D721Med (cell line): ENCODE results near the gene CNTNAP5.

ENCODE experiments used
- DNase-seq: peaks from one replicate; pipeline ENCODE4 v3.0.0; 2011; ENCODE audit warnings: low spot score; ENCODE audit not compliant: insufficient read length
- FAIRE-seq: peaks from 2 replicates; lab custom pipeline; 2011; peaks lifted over from hg19 to GRCh38; lab: Jason Lieb, UNC
- TF ChIP-seq, protein P1 (sequence below): IDR thresholded peaks from 2 replicates; pipeline ENCODE4 v1.5.1; 2012; ENCODE audit warnings: mild to moderate bottlenecking, control low read depth; ENCODE audit not compliant: insufficient read depth; ENCODE audit errors: missing control alignments

Gene CNTNAP5

DNA sequence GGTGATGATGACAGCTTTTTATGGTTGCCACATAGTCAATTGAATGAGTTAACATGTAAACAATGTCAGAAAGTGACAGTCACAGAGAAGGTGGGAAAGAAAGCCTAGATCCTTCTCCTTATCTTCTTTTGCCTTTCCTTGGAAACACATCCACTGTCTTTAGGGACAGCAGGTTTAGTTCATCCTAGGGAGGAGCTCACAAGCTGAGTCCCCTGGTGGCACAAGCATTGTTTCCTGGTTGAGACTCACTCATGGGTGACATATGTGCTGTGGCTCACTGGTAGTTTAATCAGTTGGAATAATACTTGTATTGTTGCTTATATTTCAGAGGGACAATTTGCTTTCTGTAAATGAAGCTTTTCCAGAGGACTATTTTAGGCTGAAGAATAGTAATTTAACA, 598.5 kb downstream of the CNTNAP5 start:
- FAIRE-seq = no peak
- DNase-seq = no peak
- TF ChIP-seq, protein P1, sequence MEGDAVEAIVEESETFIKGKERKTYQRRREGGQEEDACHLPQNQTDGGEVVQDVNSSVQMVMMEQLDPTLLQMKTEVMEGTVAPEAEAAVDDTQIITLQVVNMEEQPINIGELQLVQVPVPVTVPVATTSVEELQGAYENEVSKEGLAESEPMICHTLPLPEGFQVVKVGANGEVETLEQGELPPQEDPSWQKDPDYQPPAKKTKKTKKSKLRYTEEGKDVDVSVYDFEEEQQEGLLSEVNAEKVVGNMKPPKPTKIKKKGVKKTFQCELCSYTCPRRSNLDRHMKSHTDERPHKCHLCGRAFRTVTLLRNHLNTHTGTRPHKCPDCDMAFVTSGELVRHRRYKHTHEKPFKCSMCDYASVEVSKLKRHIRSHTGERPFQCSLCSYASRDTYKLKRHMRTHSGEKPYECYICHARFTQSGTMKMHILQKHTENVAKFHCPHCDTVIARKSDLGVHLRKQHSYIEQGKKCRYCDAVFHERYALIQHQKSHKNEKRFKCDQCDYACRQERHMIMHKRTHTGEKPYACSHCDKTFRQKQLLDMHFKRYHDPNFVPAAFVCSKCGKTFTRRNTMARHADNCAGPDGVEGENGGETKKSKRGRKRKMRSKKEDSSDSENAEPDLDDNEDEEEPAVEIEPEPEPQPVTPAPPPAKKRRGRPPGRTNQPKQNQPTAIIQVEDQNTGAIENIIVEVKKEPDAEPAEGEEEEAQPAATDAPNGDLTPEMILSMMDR = no peak

DNA sequence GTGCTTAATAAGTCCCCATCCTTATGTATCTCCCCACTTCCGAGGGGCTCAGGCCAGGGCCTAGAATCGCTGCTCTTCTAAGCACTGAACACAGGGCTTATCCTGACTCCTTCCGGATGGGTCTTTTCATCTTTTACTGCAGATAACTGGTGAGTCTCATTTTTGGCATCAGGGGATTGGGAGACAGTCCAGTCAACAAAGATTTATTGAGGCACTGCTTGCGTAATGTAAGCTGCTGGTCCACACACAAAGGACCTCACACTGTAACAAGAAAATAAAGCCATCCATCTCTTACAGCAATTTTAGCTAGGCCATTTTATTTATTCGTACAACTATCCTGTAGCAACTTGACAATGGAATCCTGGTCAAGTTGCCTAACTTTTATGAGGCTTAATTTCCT, 600.5 kb downstream of the CNTNAP5 start:
- DNase-seq (no peak), FAIRE-seq (no peak)
- TF ChIP-seq, protein P1 = no peak

DNA sequence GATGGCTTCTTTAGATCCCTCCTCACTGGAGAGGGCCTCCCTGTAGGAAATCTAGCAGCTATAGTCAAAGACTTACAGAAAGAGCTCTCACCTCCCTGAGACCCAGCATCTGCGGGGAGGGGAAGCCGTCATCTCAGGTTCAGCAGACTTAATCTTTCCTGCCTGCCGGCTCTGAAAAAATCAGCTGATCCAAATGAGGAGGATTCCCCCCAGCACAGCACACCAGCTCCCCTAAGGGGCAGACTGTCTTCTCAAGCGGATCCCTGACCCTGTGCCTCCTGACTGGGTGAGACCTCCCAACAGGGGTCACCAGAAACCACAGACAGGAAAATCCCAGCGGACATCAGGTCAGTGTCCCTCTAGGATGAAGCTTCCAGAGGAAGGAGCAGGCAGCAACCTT, 601.9 kb downstream of the CNTNAP5 start:
- no peak for FAIRE-seq
- TF ChIP-seq, protein P1 = no peak
- no peak for DNase-seq

DNA sequence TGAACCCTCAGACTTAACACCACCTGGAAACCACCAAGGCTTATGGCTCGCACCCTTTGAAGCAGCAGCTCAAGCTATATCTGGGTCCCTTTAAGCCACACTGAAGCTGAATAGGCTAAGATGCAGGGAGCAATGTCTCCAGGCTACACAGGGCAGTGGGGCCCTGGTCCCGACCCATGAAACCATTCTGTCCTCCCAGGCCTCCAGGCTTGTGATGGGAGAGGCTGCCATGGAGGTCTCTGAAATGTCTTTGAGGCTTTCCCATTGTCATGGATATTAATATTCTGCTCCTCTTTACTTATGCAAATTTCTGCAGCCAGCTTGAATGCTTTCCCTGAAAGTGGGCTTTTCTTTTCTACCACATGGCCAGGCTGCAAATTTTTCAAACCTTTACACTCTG, 608.7 kb downstream of the CNTNAP5 start:
- TF ChIP-seq, protein P1 = no peak
- DNase-seq (no peak), FAIRE-seq (no peak)

DNA sequence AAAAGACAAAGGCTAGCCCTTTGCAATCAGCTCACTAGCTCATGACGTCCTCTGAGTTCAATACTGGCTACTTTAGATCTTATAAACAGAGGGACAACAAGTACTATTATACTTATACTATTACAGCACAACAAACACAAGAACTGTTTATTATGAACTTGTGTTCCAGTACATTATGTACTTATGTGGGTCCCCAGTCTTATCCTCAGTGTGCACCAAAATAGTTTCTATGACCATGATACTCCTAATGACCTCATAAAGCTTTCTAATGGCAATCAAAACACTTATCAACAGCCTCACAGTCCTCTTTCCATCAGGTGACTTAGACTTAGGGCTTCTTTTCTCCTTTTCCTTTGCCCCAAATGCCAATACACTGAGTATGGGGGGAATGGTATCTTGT, 614.4 kb downstream of the CNTNAP5 start:
- no peak for FAIRE-seq
- TF ChIP-seq, protein P1 = no peak
- no peak for DNase-seq

DNA sequence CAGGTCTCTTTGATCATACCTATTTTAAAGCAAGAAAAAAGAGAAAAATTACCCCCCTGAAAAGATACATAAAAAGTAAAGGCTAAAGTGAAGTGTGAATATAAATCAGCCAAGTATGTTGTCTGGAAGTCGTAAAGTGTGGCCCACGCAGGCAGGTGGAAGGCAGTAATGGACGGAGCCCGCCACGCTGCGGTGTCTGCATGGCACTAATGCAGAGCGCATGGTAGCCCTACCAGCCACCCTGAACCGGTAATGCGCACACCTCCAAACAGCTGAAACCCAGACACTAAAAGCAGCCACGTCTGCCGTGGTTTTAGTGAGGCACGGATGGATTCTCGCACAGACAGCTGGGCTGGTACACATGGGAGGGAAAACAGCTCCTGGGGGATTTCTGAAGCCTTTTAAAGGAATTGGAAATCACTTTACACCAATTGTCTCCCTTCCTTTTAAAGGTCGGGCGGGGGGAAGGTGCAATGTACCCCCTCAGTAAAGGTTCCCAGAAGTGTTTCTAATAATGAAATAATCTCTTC, 615.2 kb downstream of the CNTNAP5 start:
- TF ChIP-seq, protein P1 = no peak
- DNase-seq (no peak), FAIRE-seq (no peak)

DNA sequence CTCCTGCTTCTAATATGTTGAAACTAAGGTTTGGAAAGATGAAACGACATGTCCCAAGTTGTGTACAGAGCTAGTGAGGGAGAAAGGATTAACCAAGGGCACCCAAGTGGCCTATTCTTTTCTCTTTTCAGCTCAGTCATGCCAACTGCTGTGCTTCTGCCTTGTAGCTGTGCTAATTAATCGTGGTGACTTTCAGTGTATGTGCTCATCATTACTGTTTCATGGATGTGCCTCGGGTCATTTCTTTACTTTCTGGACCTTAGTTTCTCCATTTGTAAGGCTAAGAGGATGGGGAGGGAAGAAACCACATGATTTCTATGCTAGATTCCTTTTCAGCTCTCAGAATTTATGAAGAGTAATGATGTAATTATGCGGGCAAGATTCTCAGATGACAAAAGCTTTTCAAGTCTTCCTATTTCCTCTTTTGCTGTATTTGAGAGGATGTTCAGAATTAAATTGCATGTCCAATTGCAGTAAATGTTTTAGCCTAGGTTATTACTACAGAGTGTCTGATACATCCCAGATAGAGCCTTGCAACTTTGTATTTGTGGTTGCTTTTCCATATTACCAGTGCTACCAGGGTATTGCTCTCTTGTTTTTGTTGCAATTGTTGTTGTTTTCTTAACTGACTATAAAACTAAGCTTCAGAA, 621.2 kb downstream of the CNTNAP5 start:
- DNase-seq (no peak), FAIRE-seq (no peak)
- TF ChIP-seq, protein P1 = no peak
